ENCODE measurements around the gene PBX1.

Gene PBX1

DNA sequence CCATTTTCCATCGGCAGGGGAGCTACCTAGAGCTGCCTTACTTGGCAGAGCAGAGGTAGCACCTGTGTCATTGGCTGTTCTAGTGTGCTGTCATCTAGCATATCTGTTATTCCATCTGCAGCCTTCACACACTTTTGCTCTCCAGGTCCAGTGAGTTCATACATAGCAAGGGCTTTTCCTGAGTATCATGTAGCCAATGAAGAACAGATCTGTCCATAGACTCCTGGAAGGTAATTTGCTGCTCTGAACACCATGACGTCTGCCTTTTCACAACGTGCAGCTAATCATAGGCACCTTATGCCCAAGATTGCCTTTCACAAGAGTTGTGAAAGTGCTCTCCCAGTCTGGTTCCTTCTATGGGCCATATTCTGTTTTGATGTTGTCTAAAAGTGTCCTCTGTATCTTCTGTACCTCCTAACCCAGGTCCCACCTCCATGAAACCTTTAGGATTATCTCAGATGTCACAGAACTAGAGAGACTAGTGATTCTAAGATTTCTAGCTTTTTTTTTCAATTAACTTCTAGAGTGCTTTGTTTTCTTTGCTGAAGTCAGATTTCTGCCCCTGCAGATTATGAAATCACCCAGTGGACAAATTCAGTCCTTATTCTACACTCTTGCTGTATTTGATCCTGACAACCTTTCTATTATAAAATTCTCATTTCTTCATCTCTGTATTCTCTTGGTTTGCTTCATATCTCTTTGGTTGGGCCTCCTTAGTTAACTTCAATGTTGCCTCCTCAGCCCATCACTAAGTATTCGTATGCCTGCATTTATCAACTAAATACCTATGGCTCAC, 134.8 kb downstream of the PBX1 start:
- DNase-seq: no peak

DNA sequence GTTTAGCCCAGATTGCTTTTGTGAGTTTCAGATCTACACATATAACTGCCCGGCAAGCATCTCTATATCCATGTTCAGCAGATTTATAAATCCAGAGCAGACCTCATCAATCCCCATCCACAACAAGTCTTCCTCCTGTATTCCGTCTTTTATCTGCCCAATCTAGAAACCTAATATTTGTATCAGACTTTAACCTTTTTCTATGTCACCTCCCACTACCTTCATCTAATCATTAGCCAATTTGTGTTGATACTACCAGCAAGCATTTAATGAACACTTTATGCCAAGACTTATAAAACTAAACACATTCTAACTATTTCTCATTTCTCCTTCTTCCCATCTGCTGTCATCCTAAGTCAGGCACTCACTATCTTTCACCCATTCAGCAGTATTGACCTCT, 135.5 kb downstream of the PBX1 start:
- no peak for DNase-seq

DNA sequence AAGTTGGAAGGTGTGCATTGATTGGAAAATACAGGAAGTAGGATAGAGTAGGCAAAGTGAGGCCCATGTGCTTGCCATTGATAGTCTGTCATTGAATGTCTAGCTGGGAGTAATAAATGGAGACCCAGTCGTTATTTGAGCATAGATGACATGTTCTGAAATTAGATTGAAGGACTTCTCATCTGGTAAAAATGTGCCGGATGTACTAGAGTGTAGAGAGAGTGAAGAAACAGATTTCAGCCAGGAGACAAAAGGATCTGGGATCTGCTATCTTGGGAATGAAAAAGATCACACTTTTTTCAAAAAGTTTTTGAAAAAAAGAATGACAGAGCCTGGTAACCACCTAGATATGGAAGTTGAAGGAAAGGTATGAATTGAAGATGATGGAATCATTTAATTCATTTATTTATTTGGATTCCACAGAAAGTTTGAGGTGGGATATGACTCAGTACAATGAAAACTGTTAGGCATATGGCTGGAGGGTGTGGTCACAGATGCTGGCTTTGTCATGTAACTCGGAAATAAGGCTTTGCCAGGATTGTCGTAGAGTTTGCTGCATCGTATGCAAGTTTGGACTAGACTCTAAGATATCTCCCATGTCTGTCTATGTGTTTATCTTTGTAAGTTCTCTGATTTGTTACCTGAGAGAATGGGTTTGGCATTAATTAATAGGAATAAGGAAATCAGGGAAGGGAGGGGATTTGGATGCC, 137.1 kb downstream of the PBX1 start:
- DNase-seq: no peak

DNA sequence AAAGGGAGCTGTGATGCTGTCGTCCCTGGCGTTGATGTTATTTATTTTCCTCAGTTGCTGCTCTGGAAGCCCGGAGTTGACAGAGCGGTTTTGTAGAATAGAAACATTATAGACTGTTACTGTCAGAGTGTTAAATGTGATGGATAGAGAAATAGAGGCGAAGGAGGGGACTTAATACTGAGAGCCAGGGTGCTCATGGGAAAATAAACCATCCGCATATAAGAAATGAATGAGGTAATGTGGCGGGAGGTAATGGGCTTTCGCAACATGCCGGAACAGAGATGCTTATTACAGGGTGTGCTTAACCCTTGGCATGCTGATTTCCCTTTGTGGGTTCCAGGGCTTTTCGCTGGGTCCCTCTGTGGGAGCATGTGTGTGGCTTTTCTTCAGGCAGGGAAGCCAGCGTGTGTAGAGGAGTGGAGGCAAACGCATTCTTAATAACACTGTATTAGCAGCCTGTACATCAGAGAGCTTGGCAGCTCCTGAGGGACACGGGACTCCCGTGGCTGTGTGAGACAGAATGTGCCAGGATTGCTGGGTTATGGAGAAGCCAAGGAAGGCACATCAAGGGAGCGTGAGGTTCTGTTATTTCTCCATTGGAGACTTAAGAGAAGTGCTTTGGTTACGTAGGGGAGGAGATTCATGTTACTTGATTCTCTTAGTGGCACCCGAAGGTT, 141.0 kb downstream of the PBX1 start:
- peak in 18 of 56 donors; percentile 16 to 64 (median 37) for DNase-seq

DNA sequence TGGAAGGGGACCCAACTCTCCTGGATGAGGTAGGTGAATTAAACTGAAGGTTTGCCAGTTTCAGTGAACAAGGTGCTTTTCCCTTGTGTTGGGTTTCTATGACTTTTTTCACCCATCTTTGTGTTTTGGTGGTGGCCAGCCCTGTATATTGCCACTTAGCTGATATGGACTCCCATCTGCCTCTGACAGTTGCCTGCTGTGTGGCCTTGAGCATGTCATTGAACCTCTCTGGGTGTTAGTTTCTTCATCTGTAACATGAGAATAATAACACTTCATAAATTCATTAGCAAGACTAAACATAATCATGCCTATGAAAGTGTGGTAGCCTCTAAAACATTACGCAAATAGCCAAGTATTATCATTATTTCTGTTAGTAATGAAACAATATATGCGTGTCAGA, 141.7 kb downstream of the PBX1 start:
- no peak for DNase-seq

DNA sequence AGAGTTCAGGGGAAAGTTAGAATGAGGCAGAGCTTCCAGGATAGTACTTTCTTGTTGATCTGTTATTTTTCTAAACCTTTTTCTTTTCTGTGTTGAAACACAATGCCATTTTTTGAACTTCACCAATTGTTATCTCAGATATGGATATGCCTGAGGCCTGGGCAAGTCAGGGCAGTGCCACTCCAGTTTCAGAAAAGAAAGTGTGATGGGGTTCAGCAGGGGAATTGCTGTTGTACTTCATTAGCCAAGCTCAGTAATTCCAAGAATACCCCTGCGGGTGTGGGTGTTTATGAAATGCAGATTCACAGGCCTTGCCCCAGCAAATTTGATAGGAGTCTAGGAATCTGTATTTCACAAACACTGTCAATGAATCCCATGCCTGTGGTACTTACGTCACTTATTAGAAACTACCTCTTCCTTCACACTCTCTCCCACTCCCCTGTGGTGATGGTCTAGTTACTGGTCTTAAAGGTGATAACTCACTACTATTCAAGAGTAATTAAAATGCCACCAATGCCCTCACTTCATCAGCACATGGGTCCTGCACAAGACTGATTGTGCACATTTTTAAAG, 142.3 kb downstream of the PBX1 start:
- no peak for DNase-seq

DNA sequence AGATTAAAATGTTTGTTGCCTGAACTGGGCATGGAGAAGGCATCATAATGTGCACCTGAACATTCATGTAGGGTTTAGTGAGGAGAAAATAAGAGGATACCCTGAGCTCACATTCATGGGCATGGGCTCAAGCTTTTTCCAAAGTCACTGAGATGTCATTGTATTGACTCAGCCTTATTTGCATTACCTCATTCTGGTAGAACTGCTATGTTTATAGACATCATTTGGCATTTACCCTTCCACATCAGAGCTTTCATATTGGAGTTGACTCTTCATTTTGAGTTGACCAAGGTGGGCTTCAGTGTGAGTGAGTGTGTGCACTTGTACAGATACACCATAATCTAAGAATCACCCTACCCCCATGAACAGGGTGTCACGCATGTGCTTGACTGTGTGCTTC, 143.2 kb downstream of the PBX1 start:
- no peak for DNase-seq

DNA sequence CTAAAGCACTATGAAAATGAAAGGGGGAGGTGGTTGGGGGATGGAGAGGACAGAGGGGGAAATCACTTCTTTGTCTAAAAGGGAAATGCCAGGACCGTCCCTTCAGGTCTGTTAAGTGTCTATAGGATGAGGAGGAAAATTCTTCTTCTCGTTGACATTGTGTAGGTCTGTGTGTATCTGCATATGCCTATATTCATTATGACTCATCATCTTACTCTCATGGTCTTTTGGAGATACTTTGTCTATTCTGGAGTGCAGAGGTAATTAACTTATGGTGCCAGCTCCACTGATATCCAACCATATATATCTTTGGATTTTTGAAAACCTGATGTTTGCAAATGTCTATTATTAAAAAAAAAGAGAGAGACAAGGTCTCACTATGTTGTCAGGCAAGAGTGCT, 143.7 kb downstream of the PBX1 start:
- no peak for DNase-seq

DNA sequence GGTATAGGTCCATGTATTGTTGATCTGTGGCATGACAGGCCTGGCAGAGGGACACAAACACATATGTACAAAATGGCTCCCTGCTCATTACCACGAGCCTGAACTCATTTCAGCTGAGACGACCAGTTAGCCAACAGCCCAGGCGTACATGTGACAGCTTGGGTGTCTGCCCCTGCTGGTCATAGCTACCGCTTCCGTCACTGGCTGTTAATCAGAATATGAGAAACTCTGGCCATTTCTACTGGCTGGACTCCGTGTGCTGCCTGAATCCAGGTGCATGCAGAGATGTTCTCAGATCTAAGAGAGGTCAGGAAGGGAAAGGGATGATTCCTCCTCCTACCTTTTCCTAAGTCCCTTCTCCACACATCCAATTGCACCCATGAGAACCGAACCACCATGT, 144.5 kb downstream of the PBX1 start:
- peak in 10 of 56 donors; percentile 9 to 48 (median 28) for DNase-seq

DNA sequence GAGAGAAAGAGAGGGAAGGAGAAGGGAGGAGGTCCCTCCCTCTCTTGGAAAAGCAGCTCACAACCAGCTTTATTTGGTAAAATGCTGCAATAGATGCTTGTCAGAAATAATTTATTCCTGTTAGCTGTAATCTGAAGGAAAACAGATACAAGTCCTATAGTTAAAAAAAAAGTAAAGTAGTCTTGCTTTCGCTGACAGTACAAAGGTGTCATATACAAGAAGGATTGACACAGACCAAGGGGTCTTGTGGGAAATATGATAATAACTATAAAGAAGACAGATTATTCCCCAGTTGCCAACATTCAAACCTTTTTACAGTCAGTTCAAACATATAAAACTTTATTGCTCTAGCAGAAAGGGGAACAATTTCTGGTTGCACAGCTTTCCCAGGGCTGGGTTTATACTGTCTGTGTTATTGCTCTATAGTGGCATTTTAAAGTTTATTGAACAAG, 145.0 kb downstream of the PBX1 start:
- no peak for DNase-seq

DNA sequence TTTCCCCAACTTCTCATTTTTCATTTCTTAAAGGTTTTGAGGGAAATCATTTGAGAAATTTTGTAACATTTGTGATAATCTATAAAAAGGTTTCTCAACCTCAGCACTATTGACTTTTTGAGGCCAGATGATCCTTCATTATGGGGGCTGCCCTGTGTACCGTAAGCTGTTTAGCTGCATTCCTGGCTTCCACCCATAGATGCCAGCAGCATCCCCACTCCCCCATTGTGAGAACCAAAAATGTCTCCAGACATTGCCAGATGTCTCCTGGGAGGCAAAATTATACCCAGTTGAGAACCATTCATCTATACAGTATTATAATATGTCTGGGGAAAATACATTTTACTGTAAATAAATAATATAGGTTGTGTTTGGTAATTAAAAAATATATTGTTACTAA, 146.0 kb downstream of the PBX1 start:
- peak in 1 of 56 donors; percentile 25 for DNase-seq

DNA sequence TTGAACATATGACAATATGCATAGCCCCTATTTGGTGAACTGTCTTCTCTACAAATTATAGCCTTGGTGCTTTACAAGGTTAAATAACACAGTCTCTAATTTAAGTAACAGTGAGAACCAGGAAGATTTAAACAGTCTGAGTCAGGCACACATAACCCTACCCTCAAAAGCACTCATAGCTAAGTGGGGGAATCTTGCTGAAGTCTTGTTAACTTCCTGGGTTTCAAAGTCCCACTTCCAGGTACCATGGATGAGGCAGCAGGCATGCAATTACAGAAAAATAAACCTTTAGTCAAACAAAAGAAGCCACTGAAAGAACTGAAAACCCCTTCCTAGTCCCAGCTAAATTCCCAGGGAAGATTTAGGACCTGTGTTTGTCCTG, 147.6 kb downstream of the PBX1 start:
- DNase-seq: no peak

DNA sequence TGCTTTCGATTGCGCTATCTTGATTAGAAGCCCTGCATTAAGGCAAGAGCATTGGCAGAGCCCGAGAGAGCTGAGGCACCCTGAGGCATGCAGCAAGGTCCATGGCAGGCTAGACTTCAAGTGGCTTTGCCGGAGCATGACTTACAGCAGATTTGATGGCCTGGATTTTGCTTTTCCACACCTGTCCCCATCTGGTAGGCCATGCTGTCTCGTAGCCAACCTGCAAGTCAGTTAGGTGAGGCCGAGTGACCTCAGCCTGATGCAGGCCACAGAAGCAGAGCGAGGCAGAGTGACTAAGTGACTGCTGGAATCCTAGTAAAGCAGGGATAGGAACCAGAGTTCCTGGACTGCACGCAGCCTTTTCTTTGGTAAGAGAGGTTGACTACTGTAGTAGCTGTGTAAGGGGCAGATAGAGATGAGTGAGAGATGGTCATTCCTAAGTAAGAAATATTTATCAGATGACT, 148.9 kb downstream of the PBX1 start:
- DNase-seq: peak in 1 of 56 donors; percentile 33

DNA sequence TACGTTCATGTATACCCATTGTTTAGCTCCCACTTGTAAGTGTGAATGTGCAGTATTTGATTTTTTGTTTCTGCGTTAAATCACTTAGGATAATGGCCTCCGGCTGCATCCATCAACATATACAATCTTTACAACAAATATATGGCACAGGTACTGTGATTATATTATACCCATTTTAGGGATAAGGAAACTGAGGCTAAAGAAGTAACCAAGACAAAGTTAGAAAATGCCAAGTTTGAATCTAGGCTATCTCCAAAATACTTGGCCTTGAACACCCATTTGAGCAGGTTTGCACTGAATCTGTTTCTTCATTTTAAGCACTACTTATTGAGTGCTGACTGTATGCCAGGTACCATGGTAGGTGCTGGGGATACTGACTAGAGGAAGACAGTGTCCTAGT, 149.6 kb downstream of the PBX1 start:
- no peak for DNase-seq

DNA sequence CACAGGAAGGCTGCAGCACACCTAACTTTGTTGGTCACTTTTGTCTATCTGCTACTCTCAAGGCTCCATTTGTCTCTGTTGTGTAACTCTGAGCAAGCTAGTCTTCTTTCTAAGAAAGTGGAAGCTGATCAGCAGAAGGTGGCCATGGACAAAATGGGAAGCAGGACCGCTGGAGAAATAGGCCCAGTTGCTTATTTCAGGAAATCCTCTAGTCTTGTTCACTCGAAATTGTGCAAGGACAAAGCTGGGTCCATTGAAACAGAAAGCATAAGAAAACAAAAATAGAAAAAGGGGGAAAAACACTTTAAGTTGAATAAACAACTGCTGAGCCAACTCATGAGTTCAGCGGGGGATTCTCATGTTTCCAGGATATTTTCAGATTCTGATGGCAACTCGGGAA, 150.1 kb downstream of the PBX1 start:
- DNase-seq: no peak

DNA sequence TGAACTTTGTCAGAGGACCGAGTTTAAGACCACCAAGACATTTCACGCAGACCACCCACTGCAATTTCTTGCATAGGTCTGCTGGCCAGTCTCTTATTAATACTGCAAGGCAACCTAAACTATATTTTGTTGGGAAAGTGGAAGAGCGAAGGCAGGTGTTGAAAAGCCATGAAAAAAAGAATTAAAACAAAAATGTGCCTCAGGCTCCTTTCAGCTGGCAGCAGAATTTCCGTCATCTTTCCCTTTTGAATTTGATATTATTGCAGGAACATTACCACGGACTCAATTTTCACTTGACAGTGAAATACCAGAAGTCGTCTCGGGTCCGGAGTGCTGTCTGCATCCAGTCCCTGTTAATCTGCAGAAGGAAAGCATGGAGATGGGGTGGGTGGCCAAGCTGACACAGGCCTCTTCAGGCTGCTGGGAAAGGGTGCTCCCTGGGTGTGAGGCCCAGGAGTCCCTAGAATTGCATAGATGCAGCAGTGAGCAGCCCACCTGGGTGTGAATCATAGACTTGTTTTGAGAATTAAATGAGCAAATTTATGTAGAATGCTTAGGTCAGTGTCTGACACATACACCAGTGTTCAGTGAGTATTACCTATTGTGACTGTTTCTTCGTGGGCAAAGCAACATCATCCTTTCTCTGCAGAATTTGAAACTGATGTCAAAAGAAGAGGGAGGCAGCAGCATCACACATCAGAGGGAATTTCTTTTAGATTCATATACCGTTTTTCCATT, 150.7 kb downstream of the PBX1 start:
- peak in 1 of 56 donors; percentile 27 for DNase-seq

DNA sequence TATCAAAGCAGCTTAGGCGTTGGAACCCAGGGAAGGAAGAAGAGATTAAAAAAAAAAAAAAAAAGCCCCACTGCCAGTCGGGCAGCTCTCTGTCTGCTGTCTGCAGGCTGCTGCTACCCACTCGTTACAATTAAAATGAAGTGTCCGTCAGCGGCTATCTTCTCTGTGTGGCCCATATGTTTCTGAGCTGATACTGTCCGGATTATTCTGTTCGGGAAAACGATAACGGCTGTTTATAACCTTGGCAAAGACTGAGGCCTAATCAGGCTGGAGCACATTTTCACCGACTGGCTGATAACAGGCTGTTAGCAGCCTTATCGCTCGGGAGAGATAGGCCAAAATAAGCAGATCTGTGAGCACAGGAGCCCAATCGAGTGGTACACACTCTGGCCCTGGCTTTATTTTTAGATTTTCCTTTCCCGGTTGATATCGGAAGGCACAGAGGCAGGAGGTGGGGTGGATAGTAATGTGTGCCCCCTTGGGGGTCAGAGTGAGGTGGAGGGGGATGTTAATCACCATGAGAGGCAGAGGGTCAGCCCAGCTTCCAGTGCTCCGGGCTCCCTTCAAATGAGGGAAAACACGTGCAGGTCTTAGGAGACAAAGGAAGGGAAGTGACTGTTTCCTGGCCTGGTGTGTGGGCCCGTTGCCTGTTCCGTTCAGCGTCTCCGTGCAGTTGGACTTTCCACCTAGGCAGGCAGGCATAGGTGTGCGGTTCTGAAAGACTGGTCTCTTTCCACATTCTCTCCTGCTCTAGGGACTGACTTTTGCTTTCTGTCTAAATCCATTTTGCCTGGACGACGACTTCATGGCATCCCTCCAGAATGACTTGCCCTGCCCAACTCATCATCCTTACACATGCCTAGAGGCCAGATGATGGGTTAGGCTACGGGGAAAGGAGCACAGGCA, 153.4 kb downstream of the PBX1 start:
- DNase-seq: peak in 1 of 56 donors; percentile 25

DNA sequence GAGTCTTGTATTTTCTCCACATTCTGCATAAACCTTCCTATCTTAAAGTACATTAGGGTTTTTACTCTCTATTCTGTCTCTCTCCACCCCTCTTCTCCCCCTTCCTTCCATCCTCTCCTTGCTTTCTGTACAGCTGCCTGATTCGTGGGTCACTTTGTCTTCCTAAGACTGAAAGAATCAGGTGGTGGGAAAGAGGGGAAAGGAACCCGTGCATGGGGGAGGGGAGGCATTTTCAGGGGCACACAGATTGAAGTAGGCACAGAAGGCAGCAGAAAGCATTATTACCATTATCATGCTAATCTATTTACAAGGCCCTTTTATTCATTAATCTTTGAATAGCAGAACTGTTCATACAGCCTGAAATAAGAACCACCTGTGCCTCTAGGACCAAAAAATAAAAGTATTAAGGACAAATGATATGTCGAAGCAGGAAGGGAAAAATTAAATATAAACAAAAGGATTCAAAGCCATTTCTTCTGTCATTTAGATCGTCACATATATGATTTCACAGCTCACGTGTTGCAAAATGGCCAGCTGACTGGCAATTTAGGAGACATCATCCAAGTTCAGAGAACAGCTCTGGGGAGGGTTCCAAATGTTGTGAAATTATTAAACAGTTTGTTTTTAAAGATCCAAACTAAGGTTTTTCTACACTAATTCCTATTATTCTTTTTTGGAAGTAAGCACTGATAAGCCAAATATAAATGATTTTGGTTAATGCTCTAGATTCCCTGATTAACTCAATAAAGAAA, 154.6 kb downstream of the PBX1 start:
- no peak for DNase-seq

DNA sequence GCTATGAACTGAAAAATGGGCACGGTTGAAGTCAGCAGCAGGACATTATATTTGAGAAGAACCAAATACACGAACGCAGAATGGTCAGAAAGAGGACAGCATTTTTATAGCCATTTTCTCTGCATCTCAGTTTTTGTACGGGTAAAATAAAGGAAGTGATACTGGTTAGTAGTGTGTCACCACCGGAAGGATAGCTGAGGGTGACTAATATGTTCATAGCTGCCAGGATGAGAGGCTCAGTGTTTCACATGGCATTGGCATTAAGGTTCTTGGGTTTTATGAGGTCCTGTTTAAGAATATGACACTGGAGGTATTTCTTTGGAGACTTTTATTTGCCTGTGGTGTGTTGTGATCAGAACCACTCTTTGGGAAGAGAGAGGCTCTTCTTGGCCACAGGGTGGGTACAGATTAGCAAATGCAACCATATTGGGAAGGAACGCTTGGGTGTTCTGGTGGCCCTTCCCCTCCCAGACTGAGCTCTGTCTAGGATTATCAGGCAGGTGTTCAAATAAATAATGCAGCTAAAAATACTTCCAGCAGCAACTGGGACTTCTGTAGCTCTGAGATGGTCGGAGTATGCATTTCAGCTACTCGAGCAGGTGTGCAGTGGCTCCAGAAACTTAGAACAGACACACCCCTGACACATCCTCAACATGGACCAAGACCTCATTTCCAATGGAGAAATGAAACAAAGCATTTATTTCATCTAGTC, 158.2 kb downstream of the PBX1 start:
- DNase-seq: no peak

All from nucleus accumbens (tissue), 56 donors.